Left ventricle myocardium inferior (tissue), 1 donor: ENCODE data around the gene SLC29A2. TPM values are rescaled to one million over a fixed set of nuclear protein-coding genes. Genes with fewer than 3 reads are reported as not detected.

Source experiments
- DNase-seq: peaks from one replicate; pipeline ENCODE4 v3.0.0-alpha.2; 2020
- H3K27ac ChIP-seq: fragments of 200-600 bp; replicated peaks from 2 replicates; pipeline ENCODE4 v1.8.0; 2021
- H3K27me3 ChIP-seq: fragments of 200-600 bp; 2 replicates; pipeline ENCODE4 v1.8.0; 2021; ENCODE audit warnings: low read depth
- H3K36me3 ChIP-seq: fragments of 200-600 bp; 2 replicates; pipeline ENCODE4 v1.8.0; 2021
- H3K4me1 ChIP-seq: fragments of 200-600 bp; 2 replicates; pipeline ENCODE4 v1.8.0; 2021
- H3K4me3 ChIP-seq: fragments of 200-600 bp; 2 replicates; pipeline ENCODE4 v1.8.0; 2021; ENCODE audit warnings: mild to moderate bottlenecking, moderate library complexity
- H3K9me3 ChIP-seq: fragments of 200-600 bp; replicated peaks from 2 replicates; pipeline ENCODE4 v1.8.0; 2021
- intact Hi-C: fragments of 100-400 bp; cut with micrococcal nuclease; formaldehyde crosslinking; loops from one replicate; pipeline ENCODE4 v1.11.0; 2022
- total RNA-seq: library from RNA; stranded (reverse); fragmentation: NEBNext Ultra II Directional; extraction: Animal tissue kit (Norgen Biotek cat#: 25700); gene quantifications from one replicate; pipeline ENCODE4 v1.2.1, GENCODE V29; 2021
- TF ChIP-seq, protein P1 (sequence below): fragments of 200-600 bp; IDR thresholded peaks from 2 replicates; pipeline ENCODE4 v1.8.0; 2021; ENCODE audit warnings: antibody characterized with exemption, mild to moderate bottlenecking, borderline replicate concordance
- donor health status: DM: no; HTN: yes; CAD: no; lungs with severe emphysema.

SLC29A2 gene
- total RNA-seq, 1 donor from 2014 or later: 14.6 TPM

- Histone ChIP-seq H3K27me3 (no peaks in the 10 kb centered on the region), H3K4me3 (no peak overlapping the region), H3K36me3 (peaks cover 60% of the 10 kb centered on the region), H3K9me3 (no peaks in the 10 kb centered on the region), H3K27ac (no peak overlapping the region), H3K4me1 (peaks cover 35% of the 10 kb centered on the region)
- no peak for DNase-seq
- TF ChIP-seq, protein P1, sequence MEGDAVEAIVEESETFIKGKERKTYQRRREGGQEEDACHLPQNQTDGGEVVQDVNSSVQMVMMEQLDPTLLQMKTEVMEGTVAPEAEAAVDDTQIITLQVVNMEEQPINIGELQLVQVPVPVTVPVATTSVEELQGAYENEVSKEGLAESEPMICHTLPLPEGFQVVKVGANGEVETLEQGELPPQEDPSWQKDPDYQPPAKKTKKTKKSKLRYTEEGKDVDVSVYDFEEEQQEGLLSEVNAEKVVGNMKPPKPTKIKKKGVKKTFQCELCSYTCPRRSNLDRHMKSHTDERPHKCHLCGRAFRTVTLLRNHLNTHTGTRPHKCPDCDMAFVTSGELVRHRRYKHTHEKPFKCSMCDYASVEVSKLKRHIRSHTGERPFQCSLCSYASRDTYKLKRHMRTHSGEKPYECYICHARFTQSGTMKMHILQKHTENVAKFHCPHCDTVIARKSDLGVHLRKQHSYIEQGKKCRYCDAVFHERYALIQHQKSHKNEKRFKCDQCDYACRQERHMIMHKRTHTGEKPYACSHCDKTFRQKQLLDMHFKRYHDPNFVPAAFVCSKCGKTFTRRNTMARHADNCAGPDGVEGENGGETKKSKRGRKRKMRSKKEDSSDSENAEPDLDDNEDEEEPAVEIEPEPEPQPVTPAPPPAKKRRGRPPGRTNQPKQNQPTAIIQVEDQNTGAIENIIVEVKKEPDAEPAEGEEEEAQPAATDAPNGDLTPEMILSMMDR: no peak
- intact Hi-C loops: no loop called here
Measured at GRCh38 chr11:66338276-66339161, 33.0 kb downstream of the SLC29A2 start.

- TF ChIP-seq, protein P1: no peak
- no peak for DNase-seq
- H3K36me3 ChIP-seq: peaks cover 65% of the 10 kb centered on the region
- no peaks in the 10 kb centered on the region for H3K27me3 ChIP-seq
- H3K4me1 ChIP-seq: peaks cover 27% of the 10 kb centered on the region
- peak overlapping the region; percentile 79 for H3K4me3 ChIP-seq
- intact Hi-C loops: no loop called here
- H3K27ac ChIP-seq: peak overlapping the region; percentile 88
- H3K9me3 ChIP-seq: no peaks in the 10 kb centered on the region
Measured at GRCh38 chr11:66337103-66337899, 34.3 kb downstream of the SLC29A2 start.

DNA sequence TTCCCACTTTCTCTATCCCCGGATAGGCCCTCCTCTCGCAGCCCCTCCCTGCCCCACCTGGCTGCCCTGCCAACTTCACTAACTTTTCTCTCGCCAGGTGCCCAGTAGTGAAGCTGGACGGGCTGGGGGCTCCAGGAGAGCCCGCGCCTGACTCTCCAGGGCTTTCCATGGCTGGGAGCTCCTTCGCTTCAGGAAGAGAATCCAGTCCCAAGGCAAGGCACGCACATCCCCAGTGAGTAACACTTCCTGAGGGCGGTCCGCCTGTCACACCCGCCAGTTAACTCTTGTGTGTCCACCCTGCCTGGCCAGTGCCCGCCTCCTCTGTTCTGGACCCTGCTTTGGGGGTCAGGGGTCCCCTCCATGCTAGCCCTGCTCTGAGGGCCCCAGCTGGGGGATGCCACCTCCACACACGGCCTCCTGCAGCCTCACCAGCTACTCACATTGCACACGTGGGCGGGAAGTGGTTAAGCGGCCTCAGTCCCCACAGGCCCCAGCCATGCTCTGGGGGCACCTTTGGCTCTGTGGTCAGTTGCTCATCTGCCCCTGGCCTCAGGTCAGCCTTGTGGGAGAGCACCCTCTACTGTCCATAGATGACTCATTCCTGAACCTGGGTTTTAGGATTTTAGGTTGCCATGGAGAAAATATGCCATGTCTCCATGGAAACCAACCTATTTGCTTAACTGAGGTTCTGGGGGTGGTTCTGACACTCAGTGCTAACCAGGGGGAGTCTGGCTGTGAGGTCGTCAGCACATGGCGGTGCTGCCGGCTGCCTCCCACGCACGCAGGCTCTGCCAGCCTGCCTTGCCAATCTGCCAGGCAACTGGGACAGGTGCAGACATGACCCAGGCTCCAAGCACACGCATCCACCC, 35.1 kb downstream of the SLC29A2 start, which contains the start of gene RIN1:
Gene RIN1 (minus strand): TSS at position 201 of the 869 bp plus-strand sequence. CDS start 32 bp downstream, at position 169.
- DNase-seq: no peak
- Histone ChIP-seq H3K27ac (peak within 1 kb of the TSS; percentile 88), H3K4me1 (peaks cover 27% of the 10 kb centered on the region), H3K9me3 (no peaks in the 10 kb centered on the region), H3K4me3 (peak within 1 kb of the TSS; percentile 79), H3K27me3 (no peaks in the 10 kb centered on the region), H3K36me3 (peaks cover 57% of the 10 kb centered on the region)
- intact Hi-C loops: no loop called here
- TF ChIP-seq, protein P1: peak; percentile 52

GRCh38 chr11:66335531-66336233, 35.9 kb downstream of the SLC29A2 start:
- no peak for DNase-seq
- Histone ChIP-seq H3K4me1 (peaks cover 27% of the 10 kb centered on the region), H3K27ac (peak overlapping the region; percentile 88), H3K9me3 (no peaks in the 10 kb centered on the region), H3K4me3 (peak overlapping the region; percentile 79), H3K27me3 (no peaks in the 10 kb centered on the region), H3K36me3 (peaks cover 49% of the 10 kb centered on the region)
- TF ChIP-seq, protein P1: no peak
- intact Hi-C loops: no loop called here
